Measurements from ENCODE around the gene RIMBP2.

Gene RIMBP2

GRCh38 chr12:130490674-130491073, 225.4 kb downstream of the RIMBP2 start:
- H3K4me3 ChIP-seq (ENCODE audit: low read depth, low read length), result no peak overlapping the region
- TF ChIP-seq, protein P1, sequence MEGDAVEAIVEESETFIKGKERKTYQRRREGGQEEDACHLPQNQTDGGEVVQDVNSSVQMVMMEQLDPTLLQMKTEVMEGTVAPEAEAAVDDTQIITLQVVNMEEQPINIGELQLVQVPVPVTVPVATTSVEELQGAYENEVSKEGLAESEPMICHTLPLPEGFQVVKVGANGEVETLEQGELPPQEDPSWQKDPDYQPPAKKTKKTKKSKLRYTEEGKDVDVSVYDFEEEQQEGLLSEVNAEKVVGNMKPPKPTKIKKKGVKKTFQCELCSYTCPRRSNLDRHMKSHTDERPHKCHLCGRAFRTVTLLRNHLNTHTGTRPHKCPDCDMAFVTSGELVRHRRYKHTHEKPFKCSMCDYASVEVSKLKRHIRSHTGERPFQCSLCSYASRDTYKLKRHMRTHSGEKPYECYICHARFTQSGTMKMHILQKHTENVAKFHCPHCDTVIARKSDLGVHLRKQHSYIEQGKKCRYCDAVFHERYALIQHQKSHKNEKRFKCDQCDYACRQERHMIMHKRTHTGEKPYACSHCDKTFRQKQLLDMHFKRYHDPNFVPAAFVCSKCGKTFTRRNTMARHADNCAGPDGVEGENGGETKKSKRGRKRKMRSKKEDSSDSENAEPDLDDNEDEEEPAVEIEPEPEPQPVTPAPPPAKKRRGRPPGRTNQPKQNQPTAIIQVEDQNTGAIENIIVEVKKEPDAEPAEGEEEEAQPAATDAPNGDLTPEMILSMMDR (IDR thresholded peaks at IDR 0.05; ENCODE audit: insufficient read depth, low read depth, low read length, missing control alignments), result no peak
- no peak for DNase-seq (ENCODE audit: low read depth)

GRCh38 chr12:130489293-130489692, 226.8 kb downstream of the RIMBP2 start:
- H3K4me3 ChIP-seq (ENCODE audit: low read depth, low read length), result no peak overlapping the region
- TF ChIP-seq, protein P1 (IDR thresholded peaks at IDR 0.05; ENCODE audit: insufficient read depth, low read depth, low read length, missing control alignments), result no peak
- DNase-seq (ENCODE audit: low read depth), result no peak

GRCh38 chr12:130488358-130488710, 227.8 kb downstream of the RIMBP2 start:
- no peak for DNase-seq (ENCODE audit: low read depth)
- H3K4me3 ChIP-seq (ENCODE audit: low read depth, low read length), result no peak overlapping the region
- TF ChIP-seq, protein P1 (IDR thresholded peaks at IDR 0.05; ENCODE audit: insufficient read depth, low read depth, low read length, missing control alignments), result no peak

DNA sequence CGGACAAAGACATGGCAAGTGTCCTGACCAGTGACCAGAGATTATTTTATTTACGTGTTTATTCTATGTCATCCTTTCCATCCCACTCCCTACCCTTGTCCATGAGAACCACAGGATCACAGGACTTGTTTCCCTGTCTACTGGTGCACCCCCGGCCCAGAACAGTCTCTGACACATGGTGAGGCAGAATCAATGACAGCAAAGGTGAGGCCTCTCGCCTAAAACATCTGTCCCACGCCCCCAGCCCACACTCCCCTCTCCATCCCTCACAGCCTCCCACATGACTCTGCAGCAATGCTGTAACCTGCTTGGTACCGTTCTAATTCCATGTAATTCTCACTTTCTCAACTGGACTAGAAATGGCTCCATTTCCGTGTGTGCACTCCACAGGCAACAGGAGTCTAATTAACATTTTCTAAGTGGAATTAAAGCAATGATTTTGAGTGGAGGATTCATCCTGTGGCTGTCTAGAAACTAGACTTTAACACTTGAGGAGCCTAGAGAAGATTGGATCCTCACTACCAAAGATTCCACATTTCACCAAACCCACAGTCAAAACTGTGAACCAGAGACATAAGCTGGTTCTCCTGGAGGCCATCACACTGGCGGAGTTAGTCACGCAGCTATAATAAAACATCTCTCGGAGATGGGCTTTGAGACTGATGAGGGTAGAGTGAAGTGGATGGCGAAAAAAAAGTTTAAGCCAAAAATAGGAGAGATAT, 228.3 kb downstream of the RIMBP2 start:
- H3K4me3 ChIP-seq (ENCODE audit: low read depth, low read length), result no peak overlapping the region
- TF ChIP-seq, protein P1 (IDR thresholded peaks at IDR 0.05; ENCODE audit: insufficient read depth, low read depth, low read length, missing control alignments), result no peak
- DNase-seq (ENCODE audit: low read depth), result no peak

- TF ChIP-seq, protein P1 (IDR thresholded peaks at IDR 0.05; ENCODE audit: insufficient read depth, low read depth, low read length, missing control alignments), result no peak
- no peak overlapping the region for H3K4me3 ChIP-seq (ENCODE audit: low read depth, low read length)
- no peak for DNase-seq (ENCODE audit: low read depth)
Observed at GRCh38 chr12:130486891-130487416, 229.1 kb downstream of the RIMBP2 start.

DNA sequence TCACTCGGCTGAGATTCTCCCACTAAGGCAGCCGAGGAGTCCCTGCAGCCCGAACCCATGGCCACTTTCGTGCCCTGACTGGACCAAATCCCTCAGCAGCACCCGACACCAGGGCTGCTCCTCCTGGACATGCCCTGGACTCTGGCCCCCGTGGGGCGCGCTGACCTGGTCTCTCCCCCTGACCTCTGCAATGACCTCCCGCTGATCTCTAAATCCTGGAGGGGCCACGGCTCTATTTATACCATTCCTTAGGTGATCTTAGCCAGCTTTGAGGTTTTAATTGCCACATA, 230.0 kb downstream of the RIMBP2 start:
- DNase-seq (ENCODE audit: low read depth), result no peak
- TF ChIP-seq, protein P1 (IDR thresholded peaks at IDR 0.05; ENCODE audit: insufficient read depth, low read depth, low read length, missing control alignments), result no peak

More for the DNA sequence above, 230.0 kb downstream of the RIMBP2 start:
- no peak overlapping the region for H3K4me3 ChIP-seq (ENCODE audit: low read depth, low read length)

Measured in GM12865 (cell line).